ENCODE data around the gene KRTAP10-6.

Gene KRTAP10-6

DNA sequence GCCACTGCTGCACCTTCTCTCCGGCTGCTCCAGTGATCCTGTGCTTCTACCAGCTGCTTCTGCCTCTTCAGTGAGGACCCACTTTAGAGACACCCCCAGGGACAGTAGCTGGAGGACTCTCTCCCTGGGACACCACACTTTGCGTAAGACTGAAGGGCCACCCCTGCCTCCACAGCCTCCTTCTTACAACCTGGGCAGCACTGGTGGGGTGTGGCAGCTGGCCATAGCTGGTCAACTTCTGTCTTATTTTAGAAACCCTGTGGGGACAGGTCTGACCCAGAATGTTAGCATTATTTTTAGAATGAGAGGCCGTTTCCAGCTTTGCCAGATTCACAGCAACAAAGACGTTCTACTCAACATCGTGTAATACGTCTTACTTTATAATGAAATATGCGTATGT lies 33.5 kb upstream of the KRTAP10-6 start:
- no peak for DNase-seq (ENCODE audit: low read depth in 2 of 2)
- no peak overlapping the region for H3K4me3 ChIP-seq (replicated peaks in 1 of 2; ENCODE audit: low read depth in 2 of 2, low read length in 2 of 2)
- TF ChIP-seq, protein P1, sequence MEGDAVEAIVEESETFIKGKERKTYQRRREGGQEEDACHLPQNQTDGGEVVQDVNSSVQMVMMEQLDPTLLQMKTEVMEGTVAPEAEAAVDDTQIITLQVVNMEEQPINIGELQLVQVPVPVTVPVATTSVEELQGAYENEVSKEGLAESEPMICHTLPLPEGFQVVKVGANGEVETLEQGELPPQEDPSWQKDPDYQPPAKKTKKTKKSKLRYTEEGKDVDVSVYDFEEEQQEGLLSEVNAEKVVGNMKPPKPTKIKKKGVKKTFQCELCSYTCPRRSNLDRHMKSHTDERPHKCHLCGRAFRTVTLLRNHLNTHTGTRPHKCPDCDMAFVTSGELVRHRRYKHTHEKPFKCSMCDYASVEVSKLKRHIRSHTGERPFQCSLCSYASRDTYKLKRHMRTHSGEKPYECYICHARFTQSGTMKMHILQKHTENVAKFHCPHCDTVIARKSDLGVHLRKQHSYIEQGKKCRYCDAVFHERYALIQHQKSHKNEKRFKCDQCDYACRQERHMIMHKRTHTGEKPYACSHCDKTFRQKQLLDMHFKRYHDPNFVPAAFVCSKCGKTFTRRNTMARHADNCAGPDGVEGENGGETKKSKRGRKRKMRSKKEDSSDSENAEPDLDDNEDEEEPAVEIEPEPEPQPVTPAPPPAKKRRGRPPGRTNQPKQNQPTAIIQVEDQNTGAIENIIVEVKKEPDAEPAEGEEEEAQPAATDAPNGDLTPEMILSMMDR (IDR thresholded peaks at IDR 0.05; ENCODE audit: low read depth, low read length) = no peak

DNA sequence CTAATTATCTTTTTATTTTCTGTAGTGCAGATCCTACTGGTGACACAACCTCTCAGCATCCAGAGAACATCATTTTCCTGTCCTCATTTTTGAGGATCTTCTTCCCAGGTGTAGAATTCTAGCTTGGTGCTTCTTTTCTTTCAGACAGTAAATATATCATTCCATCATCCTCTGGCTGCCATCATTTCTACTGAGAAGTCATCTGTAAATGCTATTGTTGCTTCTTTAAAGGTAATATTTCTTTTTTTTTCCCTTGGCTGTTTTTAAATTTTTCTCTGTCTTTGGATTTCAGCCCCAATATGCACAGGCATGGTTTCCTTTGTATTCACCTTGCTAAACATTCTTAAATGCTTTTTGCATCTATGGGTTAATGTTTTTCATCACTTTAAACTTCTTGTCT lies 31.3 kb upstream of the KRTAP10-6 start:
- DNase-seq (ENCODE audit: low read depth in 2 of 2) = no peak
- no peak overlapping the region for H3K4me3 ChIP-seq (replicated peaks in 1 of 2; ENCODE audit: low read depth in 2 of 2, low read length in 2 of 2)
- TF ChIP-seq, protein P1 (IDR thresholded peaks at IDR 0.05; ENCODE audit: low read depth, low read length) = no peak

DNA sequence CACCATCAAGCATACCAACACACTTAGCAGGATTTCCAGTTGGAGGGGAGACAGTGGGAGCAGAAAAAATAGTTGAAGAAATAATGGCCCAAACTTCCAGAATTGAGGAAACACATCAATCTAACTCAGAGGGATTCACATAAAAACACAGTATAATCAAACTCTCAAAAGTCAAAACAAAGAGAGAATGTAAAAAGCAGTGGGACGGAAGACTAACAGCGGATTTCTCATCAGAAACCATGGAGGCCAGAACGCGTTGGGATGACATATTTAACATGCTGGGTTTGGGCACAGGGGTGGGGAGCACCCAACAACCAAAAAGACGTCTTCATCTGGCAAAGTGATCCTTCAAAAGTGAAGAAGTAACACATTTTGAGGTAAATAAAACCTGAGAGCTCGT lies 27.6 kb upstream of the KRTAP10-6 start:
- H3K4me3 ChIP-seq (replicated peaks in 1 of 2; ENCODE audit: low read depth in 2 of 2, low read length in 2 of 2) = no peak overlapping the region
- TF ChIP-seq, protein P1 (IDR thresholded peaks at IDR 0.05; ENCODE audit: low read depth, low read length) = no peak

DNA sequence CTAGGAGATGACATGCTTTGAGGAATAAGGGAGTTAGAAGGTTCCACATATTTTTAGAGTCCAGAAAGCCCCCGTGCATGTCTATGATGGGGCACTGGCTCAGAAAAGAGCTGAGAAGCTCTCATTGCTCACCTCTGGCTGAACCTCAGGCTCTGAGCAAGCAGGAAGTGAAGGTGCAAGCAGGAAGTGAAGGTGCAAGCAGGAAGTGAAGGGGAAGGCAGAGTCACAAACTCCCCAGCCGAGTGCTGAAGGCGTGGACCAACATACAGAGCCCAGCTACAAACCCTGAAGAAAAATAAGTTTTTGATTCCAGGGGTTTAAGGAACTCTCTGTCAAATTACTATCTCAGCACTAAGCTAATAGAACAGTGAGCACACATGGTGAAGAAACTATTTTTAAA lies 26.6 kb upstream of the KRTAP10-6 start:
- DNase-seq (ENCODE audit: low read depth in 2 of 2) = no peak
- H3K4me3 ChIP-seq (replicated peaks in 1 of 2; ENCODE audit: low read depth in 2 of 2, low read length in 2 of 2) = no peak overlapping the region
- TF ChIP-seq, protein P1 (IDR thresholded peaks at IDR 0.05; ENCODE audit: low read depth, low read length) = no peak

More for the DNA sequence above, 27.6 kb upstream of the KRTAP10-6 start:
- no peak for DNase-seq (ENCODE audit: low read depth in 2 of 2)

DNA sequence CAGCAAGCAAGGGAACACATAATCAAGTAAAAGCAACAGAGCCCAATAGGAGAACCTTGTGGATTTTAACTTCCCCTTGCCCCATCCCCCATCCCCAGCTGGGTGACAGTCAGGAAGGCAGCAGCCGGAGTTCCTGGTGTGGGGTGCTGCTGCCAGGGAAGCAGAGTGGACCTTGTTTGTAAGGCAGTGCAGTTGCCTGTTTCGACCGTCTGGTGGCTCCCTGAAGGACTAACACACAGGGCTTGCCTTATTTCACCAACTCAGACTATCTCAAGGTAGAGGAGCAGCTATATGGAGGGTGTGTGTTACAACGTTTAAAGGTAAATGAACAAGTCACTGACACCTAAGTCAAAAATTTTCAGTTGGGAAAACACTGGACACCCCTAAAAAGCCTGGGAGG lies 26.2 kb upstream of the KRTAP10-6 start:
- TF ChIP-seq, protein P1 (IDR thresholded peaks at IDR 0.05; ENCODE audit: low read depth, low read length) = peak; percentile 29
- H3K4me3 ChIP-seq (replicated peaks in 1 of 2; ENCODE audit: low read depth in 2 of 2, low read length in 2 of 2) = no peak overlapping the region
- DNase-seq (ENCODE audit: low read depth in 2 of 2) = peak; percentile 4 to 30

DNA sequence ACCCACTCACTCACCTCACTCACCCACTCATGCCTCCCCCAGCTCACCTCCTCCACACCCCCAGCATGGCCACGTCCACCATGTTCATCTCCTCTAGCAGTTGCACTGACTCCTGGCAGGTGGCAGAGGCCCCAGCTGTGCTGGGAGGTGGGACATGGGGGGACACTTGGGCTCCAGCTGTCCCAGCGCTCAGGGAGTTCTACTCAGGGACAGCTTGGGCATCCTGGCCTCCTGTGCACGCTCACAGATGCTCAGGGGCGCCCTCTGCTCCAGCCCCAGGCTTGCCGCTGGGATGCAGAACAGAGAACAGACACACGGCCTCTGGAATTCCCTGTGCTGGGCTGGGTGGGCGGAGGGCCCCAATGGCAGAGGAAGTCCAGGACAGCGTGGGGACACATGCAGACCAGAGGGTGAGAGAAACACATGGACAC lies 24.8 kb upstream of the KRTAP10-6 start:
- no peak for DNase-seq (ENCODE audit: low read depth in 2 of 2)
- H3K4me3 ChIP-seq (replicated peaks in 1 of 2; ENCODE audit: low read depth in 2 of 2, low read length in 2 of 2) = no peak overlapping the region
- TF ChIP-seq, protein P1 (IDR thresholded peaks at IDR 0.05; ENCODE audit: low read depth, low read length) = no peak

DNA sequence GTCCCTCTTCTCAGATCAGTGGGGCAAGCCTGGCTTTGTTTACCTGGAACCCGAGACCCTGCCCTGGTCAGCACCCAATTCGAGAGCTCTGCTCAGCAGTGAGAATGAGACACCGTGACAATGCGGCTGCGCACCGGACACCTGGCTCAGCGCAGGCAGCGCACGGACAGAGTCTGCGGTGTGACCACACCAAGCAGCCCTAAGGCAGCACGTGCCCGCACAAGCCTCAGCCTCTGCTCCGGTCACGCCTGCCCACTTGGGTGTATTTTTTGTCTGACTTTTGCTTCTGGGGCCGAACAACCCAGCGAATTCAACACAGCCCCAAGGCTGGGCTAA lies 24.3 kb upstream of the KRTAP10-6 start:
- no peak for DNase-seq (ENCODE audit: low read depth in 2 of 2)
- TF ChIP-seq, protein P1 (IDR thresholded peaks at IDR 0.05; ENCODE audit: low read depth, low read length) = no peak
- H3K4me3 ChIP-seq (replicated peaks in 1 of 2; ENCODE audit: low read depth in 2 of 2, low read length in 2 of 2) = no peak overlapping the region

All from cardiac fibroblast (primary cell).